HG02610 (cell line): ENCODE measurements around the gene G6PD.
"Not testable (repeated sequence)": the region's sequence is repeated elsewhere in the genome, so short reads cannot be mapped to it uniquely, and the experiment has no call there.

Experiments
- ATAC-seq: cut with Tn5 transposase; IDR thresholded peaks from one replicate; pipeline ENCODE4 v1.9.1; 2021; ENCODE audit warnings: mild to moderate bottlenecking, moderate library complexity; ENCODE audit not compliant: unreplicated experiment

G6PD gene

DNA sequence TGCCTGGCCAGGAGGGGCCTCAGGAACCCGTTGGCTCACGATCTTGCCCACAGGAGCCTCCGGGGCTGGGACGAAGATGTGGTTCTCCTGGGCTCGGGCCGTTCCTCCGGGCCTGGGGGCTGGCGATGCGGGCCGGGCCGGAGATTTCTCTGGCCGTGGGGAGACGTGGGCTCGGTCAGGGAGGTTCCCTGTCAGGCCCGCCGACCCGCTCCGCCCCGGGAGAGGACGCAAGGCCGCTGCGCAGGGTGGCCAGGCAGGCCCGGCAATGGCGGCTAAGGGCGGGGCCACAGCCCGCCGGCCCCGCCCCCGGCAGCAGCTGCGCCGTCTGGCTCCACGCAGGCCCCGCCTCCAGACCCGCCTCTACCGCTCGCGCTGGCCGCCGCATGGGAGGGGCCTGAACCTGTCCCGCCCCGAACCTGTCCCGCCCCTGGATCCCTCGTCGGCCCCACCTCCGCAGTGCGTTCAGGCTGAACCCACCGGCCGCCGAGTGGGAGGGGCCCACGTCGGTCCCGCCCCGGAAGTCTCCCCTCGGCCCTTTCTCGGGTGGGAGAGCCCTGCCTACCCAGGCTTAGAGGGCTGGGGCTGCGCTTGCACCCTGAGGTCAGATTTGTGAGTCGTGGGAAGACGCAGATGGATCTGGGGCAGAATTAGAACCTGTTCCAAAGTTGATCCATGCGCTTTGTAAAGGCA lies 30.5 kb downstream of the G6PD start, which contains the start of gene FAM3A:
FAM3A (minus strand) TSS at position 267 of the 690 bp plus-strand sequence. CDS start 460 bp downstream, outside the sequence.
- peak; percentile 89 for ATAC-seq

DNA sequence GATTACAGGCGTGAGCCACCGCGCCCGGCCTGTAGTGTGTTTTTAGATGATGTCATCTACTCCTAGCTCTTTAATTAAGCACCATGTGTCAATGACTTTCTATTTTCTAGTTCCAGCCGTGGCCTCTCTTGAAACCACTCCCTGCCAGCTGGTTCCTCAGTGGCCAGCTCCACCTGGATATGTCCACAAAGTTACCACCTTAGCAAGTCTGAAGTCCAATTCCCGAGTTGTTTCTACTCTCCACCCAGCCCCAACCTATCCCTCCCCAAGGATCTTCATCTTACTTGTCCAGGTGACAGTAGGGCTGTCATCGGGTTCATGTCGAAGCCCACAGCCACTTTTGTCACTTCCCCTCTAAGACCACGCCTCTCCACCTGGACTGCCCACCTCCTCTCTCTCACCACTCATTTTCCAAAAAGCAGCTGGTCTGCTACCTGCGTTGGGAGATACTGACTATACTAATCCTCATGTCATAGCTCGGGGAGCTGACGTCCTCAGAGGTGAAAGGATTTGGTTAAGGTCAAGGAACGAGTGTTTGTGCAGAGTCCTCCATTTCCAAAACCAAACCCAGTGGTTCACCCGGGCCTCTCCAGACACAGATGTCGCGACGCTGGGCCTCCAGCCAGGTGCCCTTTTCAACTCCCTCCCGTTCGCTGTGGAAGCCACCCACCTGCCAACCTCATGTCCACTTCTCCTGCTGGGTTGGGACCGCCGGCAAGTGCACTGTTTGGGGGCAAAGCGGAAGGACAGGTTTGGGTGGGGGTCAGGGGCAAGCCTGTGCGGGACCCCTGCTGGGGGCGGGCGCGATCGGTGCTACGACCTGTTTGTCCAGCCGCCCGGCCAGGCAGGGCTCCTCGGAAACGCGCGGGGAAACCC lies 31.3 kb downstream of the G6PD start:
- no peak for ATAC-seq

DNA sequence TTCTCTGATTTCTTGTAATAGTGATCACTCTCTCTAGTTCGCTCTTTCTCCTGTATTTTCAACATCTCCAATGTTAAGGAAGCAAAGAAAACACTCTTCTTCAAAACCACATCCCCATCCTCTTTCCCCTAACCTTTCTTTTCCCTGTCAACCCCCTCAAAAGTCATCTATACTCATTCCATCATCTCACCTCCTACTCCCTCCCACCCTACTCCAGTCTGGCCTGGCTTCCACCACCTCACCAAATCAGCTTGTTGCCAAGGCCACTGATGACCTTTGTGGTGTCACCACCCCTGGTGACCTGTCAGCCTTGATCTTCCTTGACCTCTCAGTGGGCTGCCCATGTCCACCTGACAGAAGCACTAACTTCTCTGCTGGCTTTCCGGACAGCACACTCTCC lies 32.9 kb downstream of the G6PD start:
- no peak for ATAC-seq

DNA sequence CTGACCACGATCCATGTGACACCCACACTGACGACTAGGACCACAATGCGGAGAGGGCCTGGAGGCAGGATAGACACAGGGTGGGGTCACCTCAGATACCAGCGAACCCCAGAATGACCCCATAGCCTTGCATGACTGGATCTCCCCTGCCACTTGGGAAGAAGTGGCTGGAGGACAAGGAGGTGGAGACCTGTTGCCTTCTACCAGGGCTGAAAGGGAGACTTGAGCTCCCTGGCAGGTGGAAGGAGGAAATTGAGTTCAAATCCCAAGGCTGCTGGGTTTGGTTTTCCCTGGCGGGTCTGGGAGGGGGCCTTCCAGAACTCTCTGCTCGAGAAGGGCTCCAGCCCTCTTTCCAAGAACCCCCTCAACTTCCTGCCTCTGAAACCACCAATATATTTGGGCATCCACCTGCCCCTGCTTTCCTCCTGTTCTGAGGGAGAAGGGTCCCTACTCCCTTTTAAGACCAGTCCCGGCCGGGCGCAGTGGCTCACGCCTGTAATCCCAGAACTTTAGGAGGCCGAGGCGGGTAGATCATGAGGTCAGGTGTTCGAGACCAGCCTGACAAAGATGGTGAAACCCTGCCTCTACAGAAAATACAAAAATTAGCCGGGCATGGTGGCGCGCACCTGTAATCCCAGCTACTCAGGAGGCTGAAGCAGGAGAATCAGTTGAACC lies 33.6 kb downstream of the G6PD start:
- ATAC-seq, result no peak

DNA sequence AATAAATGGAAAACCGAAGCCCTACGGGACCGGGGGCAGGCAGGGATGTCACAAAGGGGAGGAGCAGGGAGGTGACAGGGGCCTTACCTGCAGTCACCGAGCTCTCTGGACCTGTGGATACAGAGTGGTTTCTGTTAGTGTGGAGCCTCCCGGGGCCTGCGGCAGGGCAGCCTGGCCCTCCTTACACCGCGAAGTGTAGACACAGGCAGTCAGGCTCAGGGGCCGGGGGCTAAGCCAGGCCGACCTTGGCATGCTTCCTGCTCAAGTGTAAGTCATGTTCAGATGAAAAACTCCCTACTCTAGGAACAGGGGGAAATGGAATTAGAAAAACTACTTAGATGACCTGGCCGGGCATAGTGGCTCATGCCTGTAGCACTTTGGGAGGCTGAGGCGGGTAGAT lies 34.9 kb downstream of the G6PD start:
- ATAC-seq, result no peak

DNA sequence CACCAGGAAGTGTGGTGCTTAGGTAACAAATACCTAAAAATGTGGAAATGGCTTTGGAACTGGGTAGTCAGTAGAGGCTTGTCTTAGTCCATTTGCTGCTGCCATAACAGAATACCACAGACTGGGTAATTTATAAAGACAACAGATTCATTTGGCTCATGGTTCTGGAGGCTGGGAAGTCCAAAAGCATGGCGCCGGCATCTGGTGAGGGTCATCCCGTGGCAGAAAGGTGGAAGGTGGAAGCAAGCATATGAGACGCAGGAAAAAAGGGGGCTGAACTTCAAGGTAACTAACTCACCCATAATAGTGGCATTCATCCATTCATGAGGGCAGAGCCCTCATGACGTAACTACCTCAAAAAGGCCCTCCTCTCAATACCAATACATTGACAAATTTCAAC lies 37.2 kb downstream of the G6PD start:
- no peak for ATAC-seq

DNA sequence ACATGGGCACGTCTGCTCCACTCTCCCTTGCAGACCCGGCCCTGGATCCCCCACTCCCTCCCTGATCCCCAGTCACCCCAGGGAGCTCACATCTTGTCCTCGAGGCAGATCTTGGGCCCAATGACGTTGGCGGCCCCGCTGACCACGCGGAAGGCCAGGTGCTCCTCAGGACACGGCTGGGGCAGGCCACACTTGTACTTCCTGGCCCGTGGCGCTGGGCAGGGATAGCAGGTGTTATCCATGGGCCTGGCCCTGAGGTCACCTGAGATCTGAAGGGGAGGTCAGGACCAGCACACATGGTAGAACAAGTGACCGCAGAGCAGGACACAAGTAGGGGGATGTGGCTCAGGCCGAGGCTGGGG lies 38.3 kb downstream of the G6PD start:
- no peak for ATAC-seq

DNA sequence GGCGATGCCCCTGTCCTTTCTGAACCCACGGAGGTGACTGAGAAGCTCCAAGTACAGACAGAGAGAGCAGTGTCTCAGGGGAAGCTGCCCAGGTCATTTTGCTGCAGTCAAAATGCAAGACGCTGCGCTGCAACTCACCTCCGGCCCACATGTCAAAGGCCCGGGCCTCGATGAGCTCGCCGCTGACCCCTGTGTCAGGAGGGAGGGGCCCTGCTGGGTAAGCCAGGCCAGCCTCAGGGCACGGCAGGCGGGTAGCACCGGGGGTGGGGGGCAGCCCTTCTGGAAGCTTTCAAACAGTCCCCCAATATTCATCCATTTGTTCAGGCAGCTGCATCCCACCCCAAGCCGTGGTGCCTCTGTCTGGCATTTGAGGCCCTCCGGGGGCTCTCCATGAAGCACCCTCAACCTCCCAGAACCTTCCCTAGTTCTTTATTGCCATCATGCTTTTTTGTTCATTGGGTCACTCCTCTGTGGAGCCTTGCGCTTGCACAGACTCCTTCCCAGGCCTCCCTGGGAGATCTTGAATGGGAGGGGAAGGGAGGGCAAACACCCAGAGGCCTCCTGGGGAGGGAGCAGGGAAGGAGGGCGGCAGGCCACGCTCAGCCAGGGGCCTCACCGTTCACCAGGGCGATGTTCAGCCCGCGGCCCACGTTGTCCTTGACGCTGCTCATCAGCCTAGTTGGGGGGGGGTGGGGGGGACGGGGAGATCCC lies 38.8 kb downstream of the G6PD start:
- ATAC-seq, result no peak

DNA sequence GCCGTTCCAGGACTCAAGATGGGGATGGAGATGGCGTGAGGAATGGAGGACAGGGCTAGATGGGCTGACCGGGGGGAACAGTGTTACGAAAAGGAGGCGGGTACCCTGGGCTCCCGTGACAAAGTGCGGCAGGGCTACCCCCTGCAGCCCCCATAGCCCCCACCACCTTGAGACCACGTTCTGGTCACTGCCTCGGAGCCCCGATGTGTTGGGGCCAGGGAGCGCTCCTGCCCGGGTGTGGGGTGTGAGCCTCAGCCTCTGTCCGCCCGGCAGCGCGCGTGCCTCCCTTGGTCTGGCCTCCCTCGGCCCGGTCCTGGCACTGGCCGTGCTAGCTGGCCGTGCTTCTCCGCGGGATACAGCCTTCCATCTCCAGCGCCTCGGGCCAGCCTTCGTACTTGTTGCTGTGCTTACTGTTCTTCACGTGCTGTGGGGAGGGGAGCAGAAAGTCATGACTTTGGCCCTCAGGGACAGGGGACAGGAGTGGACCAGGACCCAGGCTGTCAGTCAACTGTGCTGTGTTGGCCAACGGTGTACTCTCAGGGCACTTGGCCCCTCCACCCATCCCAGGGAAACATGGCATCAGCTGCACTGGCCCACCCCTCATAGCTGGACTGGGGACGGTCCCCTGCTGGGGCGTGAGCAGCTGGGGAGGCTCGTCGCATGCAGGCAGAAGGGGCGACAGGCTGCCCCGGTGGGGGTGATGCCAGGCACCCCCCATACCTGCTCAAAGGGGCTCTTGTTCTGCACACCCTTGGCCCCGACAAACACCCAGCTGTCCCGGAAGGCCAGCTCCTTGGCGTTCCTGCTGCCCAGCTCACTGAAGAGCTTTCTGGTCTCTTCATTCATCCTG lies 39.9 kb downstream of the G6PD start:
- ATAC-seq, result no peak

DNA sequence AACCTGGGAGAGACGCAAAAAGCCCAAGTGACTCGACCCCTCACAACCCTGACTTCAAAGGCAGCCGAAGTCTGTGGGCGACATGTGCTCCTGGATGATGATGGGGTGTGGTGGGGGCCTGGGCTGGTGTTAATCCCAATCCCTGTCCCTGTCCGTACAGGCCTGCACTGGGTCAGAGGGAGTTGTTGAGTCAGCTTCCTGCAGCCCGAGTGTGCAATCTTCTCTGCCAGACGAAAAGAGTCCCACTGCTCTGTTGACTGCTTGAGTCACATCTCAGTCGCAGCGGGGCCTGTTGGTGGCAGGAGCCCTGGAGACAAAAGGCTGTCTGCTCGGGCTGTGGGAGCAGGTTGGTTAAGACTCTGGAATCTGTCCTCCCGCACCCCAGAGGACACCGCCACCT lies 40.9 kb downstream of the G6PD start:
- no peak for ATAC-seq

DNA sequence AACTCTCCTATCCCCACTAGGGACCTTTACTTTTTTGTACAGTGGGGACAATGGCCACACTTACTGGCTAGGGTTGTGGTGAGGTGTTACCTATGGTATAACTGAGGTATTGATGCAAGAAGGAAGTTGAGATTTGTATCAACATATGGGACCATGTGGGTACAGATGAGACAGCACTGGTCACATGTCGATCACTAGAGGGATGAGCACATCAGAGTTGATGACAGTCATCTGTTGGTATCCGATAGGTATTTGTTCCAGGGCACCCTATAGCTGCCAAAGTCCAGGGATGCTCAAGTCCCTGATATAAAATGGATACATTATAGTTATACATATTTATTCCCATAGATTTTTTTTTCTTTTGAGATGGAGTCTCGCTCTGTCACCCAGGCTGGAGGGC lies 43.7 kb downstream of the G6PD start:
- no peak for ATAC-seq

DNA sequence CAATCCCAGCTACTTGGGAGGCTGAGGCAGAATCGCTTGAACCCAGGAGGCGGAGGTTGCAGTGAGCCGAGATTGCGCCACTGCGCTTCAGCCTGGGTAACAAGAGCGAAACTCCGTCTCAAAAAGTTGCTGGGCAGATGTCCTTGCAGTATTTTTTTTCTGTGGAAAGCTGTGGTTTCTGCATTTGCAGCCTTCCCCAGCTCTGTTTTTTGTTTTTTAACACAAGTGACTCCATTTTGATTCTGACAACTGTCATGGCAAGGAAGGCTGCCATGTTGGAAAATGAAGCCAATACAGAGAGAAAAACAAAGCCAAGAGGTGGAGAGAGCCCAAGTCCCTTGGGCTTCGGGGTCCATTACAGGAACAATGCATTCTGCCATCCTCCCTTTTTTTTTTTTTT lies 44.5 kb downstream of the G6PD start:
- ATAC-seq, result no peak

DNA sequence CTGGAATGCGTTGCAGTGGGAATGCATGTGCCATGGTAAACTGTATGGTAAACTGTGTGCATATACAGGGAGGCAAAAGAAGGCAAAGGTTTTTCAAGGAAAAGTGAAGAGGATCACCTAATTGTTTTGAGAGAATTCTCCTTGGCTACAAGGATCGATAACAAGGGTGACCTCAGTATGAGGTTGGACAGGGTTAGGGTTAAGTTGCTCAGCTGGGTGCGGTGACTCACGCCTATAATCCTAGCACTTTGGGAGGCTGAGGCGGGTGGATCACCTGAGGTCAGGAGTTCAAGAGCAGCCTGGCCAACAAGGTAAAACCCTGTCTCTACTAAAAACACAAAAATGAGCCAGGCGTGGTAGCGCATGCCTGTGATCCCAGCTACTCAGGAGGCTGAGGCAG lies 45.2 kb downstream of the G6PD start:
- ATAC-seq, result not testable (repeated sequence)

DNA sequence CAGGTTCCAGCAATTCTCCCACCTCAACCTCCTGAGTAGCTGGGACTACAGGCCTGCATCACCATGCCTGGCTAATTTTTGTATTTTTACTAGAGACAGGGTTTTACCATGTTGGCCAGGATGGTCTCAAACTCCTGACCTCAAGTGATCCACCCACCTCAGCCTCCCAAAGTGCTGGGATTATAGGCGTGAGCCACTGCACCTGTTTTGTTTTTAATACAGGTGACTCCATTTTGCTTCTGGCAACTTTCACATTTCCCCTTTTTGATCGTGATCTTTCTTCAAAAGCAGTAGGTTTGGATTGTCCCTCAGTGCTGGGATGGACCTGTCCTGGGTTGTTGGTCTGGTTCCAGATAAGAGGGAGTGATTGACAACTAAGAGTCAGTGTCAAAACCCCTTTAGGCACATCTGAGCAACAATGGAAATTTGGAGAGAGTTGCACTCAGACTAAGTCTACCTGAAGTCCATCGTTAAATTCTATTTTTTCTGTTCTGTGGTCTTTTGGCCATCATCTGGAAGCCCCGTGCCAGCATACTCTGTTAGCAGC lies 50.0 kb downstream of the G6PD start:
- not testable (repeated sequence) for ATAC-seq

DNA sequence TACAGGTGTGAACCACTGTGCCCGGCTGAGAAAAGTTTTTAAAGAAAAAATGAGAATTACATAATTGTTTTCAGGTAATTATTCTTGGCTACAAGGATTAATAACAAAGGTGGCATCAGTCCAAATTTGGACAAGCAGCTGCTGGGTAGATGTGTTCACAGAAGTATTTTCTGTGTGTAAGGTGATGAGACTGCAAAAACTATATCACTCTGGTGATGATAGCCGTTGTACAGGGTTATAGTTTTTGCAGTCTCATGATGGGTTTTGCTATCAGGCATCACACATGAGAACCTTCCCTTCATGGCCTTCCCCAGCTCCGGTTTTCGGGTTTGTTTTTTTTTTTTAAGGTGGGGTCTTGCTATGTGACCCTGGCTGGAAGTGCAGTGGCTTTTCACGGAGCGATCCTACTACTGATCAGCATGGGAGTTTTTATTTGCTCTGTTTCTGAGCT lies 51.1 kb downstream of the G6PD start:
- no peak for ATAC-seq

DNA sequence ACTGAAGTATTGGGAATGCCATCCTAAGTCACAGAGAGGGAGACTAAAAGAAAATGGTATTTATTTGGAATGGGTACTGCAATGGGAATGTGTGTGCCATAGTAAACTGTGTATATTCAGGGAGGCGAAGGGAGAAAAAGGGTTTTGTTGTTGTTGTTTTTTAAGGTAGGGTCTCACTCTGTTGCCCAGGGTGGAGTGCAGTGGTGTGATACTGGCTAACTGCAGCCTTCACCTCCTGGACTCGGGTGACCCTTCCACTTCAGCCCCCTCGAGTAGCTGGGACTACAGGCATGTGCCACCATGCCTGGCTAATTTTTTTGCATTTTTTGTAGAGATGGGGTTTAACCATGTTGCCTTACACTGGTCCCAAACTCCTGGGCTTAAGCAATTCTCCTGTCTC lies 51.9 kb downstream of the G6PD start:
- no peak for ATAC-seq

DNA sequence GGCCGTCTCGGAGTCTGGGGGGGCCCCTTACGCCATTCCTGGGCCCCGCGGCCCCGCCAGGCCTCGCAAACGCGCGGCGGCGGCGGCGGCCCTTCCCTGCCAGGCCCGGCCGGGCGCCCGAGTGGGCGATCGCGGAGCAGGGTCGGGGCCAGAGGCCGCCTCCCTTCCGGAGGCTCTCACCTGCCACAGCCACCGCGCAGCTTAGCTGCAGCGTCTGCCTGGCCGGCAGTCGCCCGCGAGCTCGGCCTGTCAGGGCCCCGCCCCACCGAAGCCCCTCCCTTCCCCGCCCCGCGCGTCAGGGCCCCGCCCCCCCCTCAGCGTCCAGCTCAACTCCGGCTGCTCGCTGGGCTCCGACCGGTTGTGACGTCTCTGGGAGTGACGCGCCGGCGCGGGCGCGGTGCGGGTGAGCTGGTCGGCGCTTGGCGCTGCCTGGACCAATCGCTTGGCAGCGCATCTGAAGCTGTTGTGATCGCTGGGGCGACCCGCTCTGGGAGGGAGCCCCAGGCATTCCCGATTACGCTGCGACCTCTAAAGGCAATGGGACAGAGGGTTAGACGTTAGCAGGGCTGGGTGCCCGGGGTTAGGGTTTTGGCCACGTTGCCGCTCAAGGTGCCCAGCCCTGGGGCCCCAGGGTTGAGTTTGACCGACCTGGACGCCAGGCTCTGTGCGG lies 56.1 kb downstream of the G6PD start, which contains the start of gene SLC10A3:
SLC10A3 (minus strand) TSS at position 216 of the 670 bp plus-strand sequence. CDS start 1,689 bp downstream, outside the sequence.
- peak; percentile 83 for ATAC-seq

DNA sequence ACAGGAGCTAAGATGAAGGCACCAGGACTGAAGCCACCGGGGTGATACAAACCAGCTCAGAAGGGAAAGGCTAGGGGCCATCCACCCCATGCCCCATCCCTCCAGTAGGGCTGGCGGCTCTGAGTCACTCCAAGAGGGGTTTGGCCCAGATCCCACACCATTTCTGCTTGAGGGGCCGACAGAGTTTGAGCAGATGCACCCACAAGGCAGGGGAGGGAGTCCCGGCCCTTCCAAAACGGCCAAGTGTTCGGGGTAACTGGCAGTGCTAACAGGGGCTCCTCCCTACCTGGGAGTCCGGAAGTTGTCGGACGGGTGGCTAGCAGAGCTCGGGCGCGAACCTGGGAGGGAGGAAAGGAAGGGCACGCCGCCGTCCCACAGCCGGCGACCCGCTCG lies 56.6 kb downstream of the G6PD start:
- ATAC-seq, result peak; percentile 19

DNA sequence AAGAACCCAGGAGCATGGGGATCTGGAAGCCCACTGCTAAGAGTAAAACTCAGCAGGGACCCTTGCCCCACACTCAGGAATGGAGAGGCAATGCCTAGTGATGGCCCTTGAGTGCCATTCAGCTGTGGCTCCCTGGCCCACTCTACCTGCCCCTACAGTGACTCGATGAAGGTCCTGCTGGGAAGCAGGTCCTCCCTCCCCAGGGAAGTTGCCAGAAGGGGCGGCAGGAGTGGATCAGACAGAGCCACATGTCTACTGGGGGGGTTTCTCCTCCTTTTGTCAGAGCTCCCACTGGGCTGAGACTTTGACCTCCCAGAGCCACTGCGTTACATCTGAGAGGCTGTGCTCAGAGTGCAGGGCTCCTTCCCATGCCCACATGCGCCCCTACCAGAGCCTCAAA lies 57.5 kb downstream of the G6PD start:
- ATAC-seq, result no peak
